GM12865 (cell line): ENCODE measurements around the gene ATXN7L1.

Experiments
- DNase-seq: peaks from one replicate; pipeline ENCODE4 v3.0.0; 2010; ENCODE audit warnings: low read depth
- H3K4me3 ChIP-seq: 2 replicates; pipeline ENCODE4 v1.5.1; 2011; ENCODE audit warnings: mild to moderate bottlenecking, low read depth, low read length, control low read depth
- TF ChIP-seq, protein P1 (sequence below): IDR thresholded peaks from 2 replicates; pipeline ENCODE4 v1.5.1; 2011; ENCODE audit warnings: low read length, control low read depth, low read depth, inconsistent platforms; ENCODE audit not compliant: insufficient read depth; ENCODE audit errors: missing control alignments

ATXN7L1 gene

GRCh38 chr7:105745681-105746330, 130.6 kb downstream of the ATXN7L1 start:
- TF ChIP-seq, protein P1, sequence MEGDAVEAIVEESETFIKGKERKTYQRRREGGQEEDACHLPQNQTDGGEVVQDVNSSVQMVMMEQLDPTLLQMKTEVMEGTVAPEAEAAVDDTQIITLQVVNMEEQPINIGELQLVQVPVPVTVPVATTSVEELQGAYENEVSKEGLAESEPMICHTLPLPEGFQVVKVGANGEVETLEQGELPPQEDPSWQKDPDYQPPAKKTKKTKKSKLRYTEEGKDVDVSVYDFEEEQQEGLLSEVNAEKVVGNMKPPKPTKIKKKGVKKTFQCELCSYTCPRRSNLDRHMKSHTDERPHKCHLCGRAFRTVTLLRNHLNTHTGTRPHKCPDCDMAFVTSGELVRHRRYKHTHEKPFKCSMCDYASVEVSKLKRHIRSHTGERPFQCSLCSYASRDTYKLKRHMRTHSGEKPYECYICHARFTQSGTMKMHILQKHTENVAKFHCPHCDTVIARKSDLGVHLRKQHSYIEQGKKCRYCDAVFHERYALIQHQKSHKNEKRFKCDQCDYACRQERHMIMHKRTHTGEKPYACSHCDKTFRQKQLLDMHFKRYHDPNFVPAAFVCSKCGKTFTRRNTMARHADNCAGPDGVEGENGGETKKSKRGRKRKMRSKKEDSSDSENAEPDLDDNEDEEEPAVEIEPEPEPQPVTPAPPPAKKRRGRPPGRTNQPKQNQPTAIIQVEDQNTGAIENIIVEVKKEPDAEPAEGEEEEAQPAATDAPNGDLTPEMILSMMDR: no peak
- DNase-seq: no peak
- no peak overlapping the region for H3K4me3 ChIP-seq

DNA sequence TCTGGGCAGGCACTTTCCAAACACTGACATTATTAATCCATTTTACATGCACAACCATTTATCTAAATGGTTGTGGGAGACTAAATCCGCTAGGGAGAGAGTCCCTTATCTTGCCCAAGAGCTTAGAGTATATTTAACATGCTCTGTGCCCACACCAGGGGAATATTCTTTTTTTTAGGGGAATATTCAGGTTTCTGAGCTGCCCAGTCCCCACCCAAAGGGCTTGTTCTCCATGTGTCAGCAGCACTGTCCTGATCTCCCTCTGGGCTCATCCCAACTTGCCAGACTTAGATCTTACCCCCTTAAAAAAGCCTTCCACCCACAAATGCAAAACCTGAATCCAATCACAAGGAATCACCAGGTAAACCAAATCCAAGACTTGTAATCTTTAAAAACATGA, 132.1 kb downstream of the ATXN7L1 start:
- no peak for DNase-seq
- no peak overlapping the region for H3K4me3 ChIP-seq
- TF ChIP-seq, protein P1: no peak

GRCh38 chr7:105743351-105744090, 132.9 kb downstream of the ATXN7L1 start:
- peak; percentile 46 for DNase-seq
- no peak overlapping the region for H3K4me3 ChIP-seq
- TF ChIP-seq, protein P1: no peak

GRCh38 chr7:105742787-105743186, 133.6 kb downstream of the ATXN7L1 start:
- TF ChIP-seq, protein P1: no peak
- no peak for DNase-seq
- no peak overlapping the region for H3K4me3 ChIP-seq

GRCh38 chr7:105741982-105742381, 134.4 kb downstream of the ATXN7L1 start:
- DNase-seq: no peak
- TF ChIP-seq, protein P1: no peak
- no peak overlapping the region for H3K4me3 ChIP-seq

GRCh38 chr7:105738133-105738532, 138.3 kb downstream of the ATXN7L1 start:
- TF ChIP-seq, protein P1: no peak
- no peak overlapping the region for H3K4me3 ChIP-seq
- no peak for DNase-seq
